ENCODE results near the gene PANX1.
"Not testable (repeated sequence)": the region's sequence is repeated elsewhere in the genome, so short reads cannot be mapped to it uniquely, and the experiment has no call there.

The PANX1 gene

DNA sequence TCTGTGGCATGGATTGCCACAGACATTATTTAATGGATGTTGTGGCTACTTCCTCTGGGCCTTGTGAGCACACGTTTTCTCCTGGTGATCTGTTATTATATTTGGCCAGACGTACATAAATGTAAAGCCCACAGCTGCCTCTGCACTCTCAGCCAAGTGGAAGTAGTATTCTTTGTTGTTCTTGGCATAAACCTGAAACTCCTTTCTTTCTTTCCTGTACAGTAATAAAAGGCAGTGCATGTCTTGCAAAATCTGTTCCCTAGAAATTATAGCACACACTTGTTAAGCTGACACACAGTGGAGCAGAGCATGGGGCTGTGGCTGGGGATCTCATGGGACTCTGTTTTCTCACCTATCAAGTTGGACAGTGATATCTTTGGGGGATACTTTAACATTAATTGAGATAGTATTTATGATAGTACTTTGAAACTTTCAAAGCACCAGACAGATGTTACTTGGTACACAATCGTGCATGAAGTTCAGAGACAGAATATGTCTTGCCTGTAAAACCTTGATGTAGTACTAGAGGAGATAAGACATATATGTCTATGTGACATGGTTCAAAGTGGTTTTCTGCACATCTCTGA lies 20.9 kb downstream of the PANX1 start:
- H3K27me3 Mint-ChIP-seq = no peaks in the 10 kb centered on the region
- peaks cover 9% of the 10 kb centered on the region for H3K36me3 Mint-ChIP-seq (ENCODE audit: low read depth)
- no peak overlapping the region for H3K4me3 Mint-ChIP-seq
- peaks cover 67% of the 10 kb centered on the region for H3K4me1 Mint-ChIP-seq (ENCODE audit: low read depth)
- H3K9me3 Mint-ChIP-seq = no peaks in the 10 kb centered on the region
- H3K27ac Mint-ChIP-seq = no peak overlapping the region
- intact Hi-C loops (cut with micrococcal nuclease) = no loop called here

DNA sequence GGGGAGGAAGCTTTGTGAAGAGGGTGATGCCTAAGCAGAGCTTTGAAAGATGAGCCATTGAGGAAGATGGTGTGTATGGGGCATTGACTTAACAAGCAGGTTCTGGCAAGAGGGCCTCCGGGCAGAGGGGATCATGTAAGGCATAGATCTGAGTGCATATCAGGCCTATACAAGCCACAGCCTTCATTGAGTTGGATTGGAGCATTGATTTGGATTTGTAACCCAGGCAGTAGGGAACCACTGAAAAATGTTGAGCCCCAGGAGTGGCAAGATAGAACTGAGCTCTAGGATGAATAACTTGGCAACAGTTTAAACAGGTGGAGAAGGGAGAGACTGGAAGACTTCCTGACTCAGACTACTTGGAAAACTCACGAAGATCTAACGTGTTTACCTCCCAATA lies 21.4 kb downstream of the PANX1 start:
- no peak overlapping the region for H3K27ac Mint-ChIP-seq

GRCh38 chr11:94150704-94151685 lies 22.4 kb downstream of the PANX1 start:
- H3K4me3 Mint-ChIP-seq = no peak overlapping the region
- no peaks in the 10 kb centered on the region for H3K27me3 Mint-ChIP-seq
- H3K27ac Mint-ChIP-seq = no peak overlapping the region
- peaks cover 67% of the 10 kb centered on the region for H3K4me1 Mint-ChIP-seq (ENCODE audit: low read depth)
- intact Hi-C loops (cut with micrococcal nuclease) = no loop called here
- peaks cover 11% of the 10 kb centered on the region for H3K36me3 Mint-ChIP-seq (ENCODE audit: low read depth)
- H3K9me3 Mint-ChIP-seq = no peaks in the 10 kb centered on the region

More for the DNA sequence above, 21.4 kb downstream of the PANX1 start:
- H3K36me3 Mint-ChIP-seq (ENCODE audit: low read depth) = peaks cover 10% of the 10 kb centered on the region
- H3K4me3 Mint-ChIP-seq = no peak overlapping the region
- intact Hi-C loops (cut with micrococcal nuclease) = no loop called here
- no peaks in the 10 kb centered on the region for H3K27me3 Mint-ChIP-seq
- peaks cover 67% of the 10 kb centered on the region for H3K4me1 Mint-ChIP-seq (ENCODE audit: low read depth)
- no peaks in the 10 kb centered on the region for H3K9me3 Mint-ChIP-seq

DNA sequence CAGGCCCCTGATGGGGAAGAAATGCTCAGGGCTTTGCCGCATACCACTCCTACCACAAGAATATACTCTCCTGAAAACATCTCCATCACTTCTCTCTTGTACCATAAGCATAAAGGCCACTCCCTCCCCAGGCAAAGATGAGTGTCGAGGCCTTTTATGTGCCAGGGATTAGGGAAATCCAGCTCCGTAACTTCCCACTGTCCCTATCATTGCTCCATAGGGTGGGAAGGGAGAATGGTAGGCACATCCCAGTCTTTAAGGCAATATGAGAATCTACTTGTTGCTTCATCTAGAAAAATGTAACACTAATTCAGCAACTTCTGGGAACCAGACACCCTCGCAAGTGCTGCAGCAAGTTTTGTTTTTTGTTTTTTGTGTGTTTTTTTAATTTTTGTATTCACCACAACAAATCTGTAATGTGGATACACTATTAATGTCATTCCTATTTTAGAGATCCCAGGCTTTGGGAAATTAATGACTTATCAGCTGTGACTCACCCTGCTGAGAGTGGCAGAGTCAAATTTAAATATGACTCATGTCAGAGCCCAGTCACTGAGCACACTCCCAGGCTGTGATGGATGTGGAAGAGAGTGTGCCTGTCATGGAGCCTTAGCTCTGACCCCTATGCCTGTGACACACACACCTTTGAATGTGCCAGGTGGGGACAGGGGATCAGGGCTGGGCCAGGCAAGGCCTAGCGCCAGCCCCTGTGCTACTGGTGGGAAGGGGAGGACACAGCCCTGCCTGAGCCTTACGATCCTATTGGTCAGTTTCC lies 23.4 kb downstream of the PANX1 start:
- H3K9me3 Mint-ChIP-seq = no peaks in the 10 kb centered on the region
- no peak overlapping the region for H3K4me3 Mint-ChIP-seq
- peaks cover 61% of the 10 kb centered on the region for H3K4me1 Mint-ChIP-seq (ENCODE audit: low read depth)
- peaks cover 12% of the 10 kb centered on the region for H3K36me3 Mint-ChIP-seq (ENCODE audit: low read depth)
- H3K27me3 Mint-ChIP-seq = no peaks in the 10 kb centered on the region
- intact Hi-C loops (cut with micrococcal nuclease) = no loop called here
- peak overlapping the region; percentile 50 for H3K27ac Mint-ChIP-seq

GRCh38 chr11:94152678-94153065 lies 24.0 kb downstream of the PANX1 start:
- intact Hi-C loops (cut with micrococcal nuclease) = no loop called here
- Mint-ChIP-seq H3K36me3 (ENCODE audit: low read depth) (peaks cover 17% of the 10 kb centered on the region), H3K4me3 (no peak overlapping the region), H3K27me3 (no peaks in the 10 kb centered on the region), H3K4me1 (ENCODE audit: low read depth) (peaks cover 56% of the 10 kb centered on the region), H3K9me3 (no peaks in the 10 kb centered on the region), H3K27ac (peak overlapping the region; percentile 50)

DNA sequence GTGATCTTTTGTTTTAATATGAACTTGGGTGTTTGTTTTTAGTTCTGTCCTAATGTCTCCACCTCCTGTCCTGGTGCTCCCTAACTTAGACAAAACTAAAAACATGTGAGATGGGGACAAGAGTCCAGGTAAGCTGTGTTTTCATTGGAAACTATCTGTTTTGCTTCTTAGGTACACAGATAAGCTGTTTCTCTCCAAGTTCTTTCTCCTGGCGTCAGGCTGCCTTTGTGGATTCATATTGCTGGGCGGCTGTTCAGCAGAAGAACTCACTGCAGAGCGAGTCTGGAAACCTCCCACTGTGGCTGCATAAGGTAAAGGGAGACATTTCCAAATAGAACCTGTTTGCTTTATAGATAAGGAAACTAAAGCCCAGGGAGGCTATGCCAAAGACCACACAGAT lies 24.7 kb downstream of the PANX1 start:
- Mint-ChIP-seq H3K4me3 (no peak overlapping the region), H3K27ac (no peak overlapping the region), H3K27me3 (no peaks in the 10 kb centered on the region), H3K36me3 (ENCODE audit: low read depth) (peaks cover 17% of the 10 kb centered on the region), H3K9me3 (no peaks in the 10 kb centered on the region), H3K4me1 (ENCODE audit: low read depth) (peaks cover 52% of the 10 kb centered on the region)
- intact Hi-C loops (cut with micrococcal nuclease) = no loop called here

- intact Hi-C loops (cut with micrococcal nuclease) = no loop called here
- Mint-ChIP-seq H3K4me3 (no peak overlapping the region), H3K27me3 (no peaks in the 10 kb centered on the region), H3K36me3 (ENCODE audit: low read depth) (peaks cover 17% of the 10 kb centered on the region), H3K9me3 (peaks cover 3% of the 10 kb centered on the region), H3K27ac (no peak overlapping the region), H3K4me1 (ENCODE audit: low read depth) (peaks cover 44% of the 10 kb centered on the region)
Observed at GRCh38 chr11:94154095-94154856, 25.6 kb downstream of the PANX1 start.

DNA sequence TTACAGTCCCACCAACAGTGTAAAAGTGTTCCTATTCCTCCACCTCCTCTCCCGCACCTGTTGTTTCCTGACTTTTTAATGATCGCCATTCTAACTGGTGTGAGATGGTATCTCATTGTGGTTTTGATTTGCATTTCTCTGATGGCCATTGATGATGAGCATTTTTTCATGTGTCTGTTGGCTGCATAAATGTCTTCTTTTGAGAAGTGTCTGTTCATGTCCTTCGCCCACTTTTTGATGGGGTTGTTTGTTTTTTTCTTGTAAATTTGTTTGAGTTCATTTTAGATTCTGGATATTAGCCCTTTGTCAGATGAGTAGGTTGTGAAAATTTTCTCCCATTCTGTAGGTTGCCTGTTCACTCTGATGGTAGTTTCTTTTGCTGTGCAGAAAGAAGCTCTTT lies 28.7 kb downstream of the PANX1 start:
- H3K4me3 Mint-ChIP-seq; intact Hi-C loops (cut with micrococcal nuclease): not testable (repeated sequence)
- H3K36me3 Mint-ChIP-seq (ENCODE audit: low read depth) = peaks cover 27% of the 10 kb centered on the region

GRCh38 chr11:94168882-94169281 lies 40.2 kb downstream of the PANX1 start:
- Mint-ChIP-seq H3K4me1 (ENCODE audit: low read depth) (peaks cover 18% of the 10 kb centered on the region), H3K36me3 (ENCODE audit: low read depth) (no peaks in the 10 kb centered on the region), H3K4me3 (no peak overlapping the region), H3K27me3 (no peaks in the 10 kb centered on the region), H3K27ac (no peak overlapping the region), H3K9me3 (no peaks in the 10 kb centered on the region)
- intact Hi-C loops (cut with micrococcal nuclease) = no loop called here

More for the DNA sequence above, 28.7 kb downstream of the PANX1 start:
- Mint-ChIP-seq H3K4me1 (ENCODE audit: low read depth) (peaks cover 32% of the 10 kb centered on the region), H3K9me3 (peaks cover 29% of the 10 kb centered on the region)
- H3K27ac Mint-ChIP-seq, H3K27me3 Mint-ChIP-seq: not testable (repeated sequence)

DNA sequence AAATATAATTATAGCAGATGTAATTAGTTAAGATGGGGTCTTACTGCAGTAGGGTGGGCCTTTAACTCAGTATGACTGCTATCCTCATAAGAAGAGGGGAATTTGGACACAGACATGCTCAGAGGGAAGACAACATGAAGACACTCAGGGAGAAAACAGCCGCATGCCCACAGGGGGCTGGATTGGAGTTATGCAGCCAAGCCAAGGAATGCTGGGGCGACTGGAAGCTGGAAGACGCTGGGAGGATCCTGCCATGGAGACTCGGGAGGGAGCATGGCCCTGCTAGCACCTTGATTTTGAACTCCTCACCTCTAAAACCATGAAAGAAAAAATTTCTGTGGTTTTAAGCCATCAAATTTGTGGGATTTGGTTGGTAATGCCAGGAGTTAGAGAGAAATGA lies 40.9 kb downstream of the PANX1 start:
- no peaks in the 10 kb centered on the region for H3K27me3 Mint-ChIP-seq
- no peaks in the 10 kb centered on the region for H3K9me3 Mint-ChIP-seq
- H3K4me3 Mint-ChIP-seq = no peak overlapping the region
- no peaks in the 10 kb centered on the region for H3K36me3 Mint-ChIP-seq (ENCODE audit: low read depth)
- intact Hi-C loops (cut with micrococcal nuclease) = no loop called here
- no peak overlapping the region for H3K27ac Mint-ChIP-seq
- H3K4me1 Mint-ChIP-seq (ENCODE audit: low read depth) = peaks cover 18% of the 10 kb centered on the region

GRCh38 chr11:94169930-94170545 lies 41.4 kb downstream of the PANX1 start:
- Mint-ChIP-seq H3K36me3 (ENCODE audit: low read depth) (no peaks in the 10 kb centered on the region), H3K4me1 (ENCODE audit: low read depth) (peaks cover 18% of the 10 kb centered on the region), H3K4me3 (no peak overlapping the region), H3K27me3 (no peaks in the 10 kb centered on the region), H3K27ac (no peak overlapping the region), H3K9me3 (no peaks in the 10 kb centered on the region)
- intact Hi-C loops (cut with micrococcal nuclease) = loop anchor here (10.0 kb wide), 1 partner anchor 255 kb away; no protein-coding TSS in a partner anchor

DNA sequence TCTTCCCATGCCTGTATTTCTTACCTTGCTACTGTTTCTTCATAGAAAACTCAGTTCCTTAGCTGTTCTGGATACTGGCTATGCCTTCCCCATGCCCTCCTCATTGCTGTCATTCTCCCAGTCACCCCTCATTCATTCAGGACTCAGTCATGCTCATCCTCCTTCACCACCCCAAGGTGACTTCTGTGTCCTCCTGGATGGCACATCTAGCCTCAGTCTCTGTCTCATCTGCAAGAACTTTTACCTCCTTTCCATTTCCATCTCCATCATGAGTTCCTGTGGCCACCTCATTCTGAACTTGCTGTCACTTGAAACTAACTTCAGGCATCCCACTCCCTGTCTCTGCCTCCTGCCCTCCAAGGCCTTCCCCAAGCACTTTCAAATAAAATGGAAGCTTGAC lies 42.3 kb downstream of the PANX1 start:
- no peak overlapping the region for H3K27ac Mint-ChIP-seq

More for the DNA sequence above, 42.3 kb downstream of the PANX1 start:
- Mint-ChIP-seq H3K4me3 (no peak overlapping the region), H3K36me3 (ENCODE audit: low read depth) (no peaks in the 10 kb centered on the region), H3K4me1 (ENCODE audit: low read depth) (peaks cover 18% of the 10 kb centered on the region), H3K9me3 (no peaks in the 10 kb centered on the region), H3K27me3 (no peaks in the 10 kb centered on the region)
- intact Hi-C loops (cut with micrococcal nuclease) = loop anchor here (10.0 kb wide), 1 partner anchor 254 kb away; no protein-coding TSS in a partner anchor

All from dendritic cell treated with granulocyte-macrophage colony-stimulating factor and Interleukin-4, amounts not matched to agents 40 ng/mL and 50 ng/mL, for 4 days (primary cell).